Breast epithelium (tissue), 4 donors: Measurements from ENCODE around the gene SYNGR3. TPM values are rescaled to one million over a fixed set of nuclear protein-coding genes. Genes with fewer than 3 reads are reported as not detected.

Source experiments
- DNase-seq, 2 donors: peaks; one replicate each; pipeline ENCODE4 v3.0.0-alpha.2; 2019; ENCODE audit warnings: low spot score in 2 of 2
- H3K27ac ChIP-seq, 2 donors: fragments of 200-600 bp; sonication (generic) in 1 of 2; one replicate each; pipeline ENCODE4 v1.5.1; 2016 to 2019; ENCODE audit warnings: mild to moderate bottlenecking in 1 of 2
- H3K27me3 ChIP-seq, 2 donors: fragments of 200-600 bp; sonication (generic) in 1 of 2; one replicate each; pipeline versions ENCODE4 v1.5.1 to v1.6.0; 2017 to 2019; ENCODE audit warnings: control low read depth in 1 of 2, mild to moderate bottlenecking in 1 of 2
- H3K36me3 ChIP-seq: fragments of 200-600 bp; one replicate; pipeline ENCODE4 v1.5.1; 2019
- H3K4me1 ChIP-seq, 2 donors: fragments of 200-600 bp; sonication (generic); one replicate each; pipeline ENCODE4 v1.5.1; 2016 to 2019; ENCODE audit warnings: control low read depth in 1 of 2
- H3K4me3 ChIP-seq, 3 donors: fragments of 200-600 bp; sonication (generic); 1 replicate in 2 of 3; 2 replicates in 1 of 3; pipeline ENCODE4 v1.5.1; 2016 to 2019; ENCODE audit warnings: mild to moderate bottlenecking in 3 of 3, moderate library complexity in 2 of 3
- H3K9me3 ChIP-seq, 2 donors: fragments of 200-600 bp; sonication (generic) in 1 of 2; one replicate each; pipeline ENCODE4 v1.5.1; 2016 to 2019; ENCODE audit warnings: control low read depth in 1 of 2
- CTCF ChIP-seq, 3 donors: fragments of 450-650 bp; IDR thresholded peaks; one replicate each; pipeline ENCODE4 v1.5.1; 2016 to 2017; ENCODE audit warnings: antibody characterized with exemption in 3 of 3, mild to moderate bottlenecking in 3 of 3, moderate library complexity in 3 of 3
- POLR2A ChIP-seq: fragments of 450-650 bp; IDR thresholded peaks from one replicate; pipeline ENCODE4 v1.6.1; 2016; ENCODE audit warnings: antibody characterized with exemption, mild to moderate bottlenecking, moderate library complexity
- POLR2AphosphoS5 ChIP-seq, 3 donors: sonication (generic); formaldehyde crosslinking; IDR thresholded peaks; one replicate each; pipeline ENCODE4 v1.6.1; 2017; ENCODE audit warnings: antibody characterized with exemption in 3 of 3
- intact Hi-C: fragments of 100-400 bp; cut with DNase I; formaldehyde crosslinking; loops from one replicate; pipeline ENCODE4 v1.15.1; 2023; ENCODE audit warnings: low total_unique reads
- total RNA-seq, 3 donors: library from RNA; depleted of rRNA; stranded (reverse); fragments of >200 nt; gene quantifications; one replicate each; pipeline ENCODE4 v1.1.0, GENCODE V29; 2016

SYNGR3 gene
- total RNA-seq, 3 donors from 2014 or later: 0.44 to 2.0 (median 0.64) TPM

- no peaks in the 10 kb centered on the region for H3K9me3 ChIP-seq
- DNase-seq: no peak
- peaks cover 4 to 27% of the 10 kb centered on the region in 2 donors for H3K4me1 ChIP-seq
- H3K27me3 ChIP-seq: no peaks in the 10 kb centered on the region
- H3K36me3 ChIP-seq: no peaks in the 10 kb centered on the region
- intact Hi-C loops: loop anchor here (5.0 kb wide), 1 partner anchor 116 kb away; no protein-coding TSS in a partner anchor
- peak within 1 kb of the TSS; percentile 71 to 75 for H3K27ac ChIP-seq
- peak within 1 kb of the TSS; percentile 58 to 93 (median 74) for H3K4me3 ChIP-seq
- TF ChIP-seq CTCF (IDR thresholded peaks at IDR 0.05): no peak
- TF ChIP-seq POLR2A: no peak
- no peak for TF ChIP-seq POLR2AphosphoS5 (IDR thresholded peaks at IDR 0.05)
These were observed 36.8 kb downstream of the SYNGR3 start, which contains the start of gene NHERF2 for GRCh38 chr16:2026461-2027023. TSS of gene NHERF2 (plus strand) at chr16:2026902. CDS start at chr16:2027006, 104 bp downstream.

- DNase-seq: no peak
- intact Hi-C loops: loop anchor here (5.0 kb wide), 1 partner anchor 115 kb away; no protein-coding TSS in a partner anchor
- Histone ChIP-seq H3K27me3 (no peaks in the 10 kb centered on the region), H3K9me3 (no peaks in the 10 kb centered on the region), H3K36me3 (no peaks in the 10 kb centered on the region), H3K4me3 (peak overlapping the region; percentile 58 to 93 (median 74)), H3K4me1 (peaks cover 6 to 27% of the 10 kb centered on the region in 2 donors), H3K27ac (peak overlapping the region; percentile 33 to 75)
- TF ChIP-seq POLR2AphosphoS5 (IDR thresholded peaks at IDR 0.05): no peak
- TF ChIP-seq POLR2A: no peak
- no peak for TF ChIP-seq CTCF (IDR thresholded peaks at IDR 0.05)
These were observed 37.5 kb downstream of the SYNGR3 start for GRCh38 chr16:2027024-2028010.

- TF ChIP-seq POLR2AphosphoS5 (IDR thresholded peaks at IDR 0.05) (no peak), POLR2A (no peak), CTCF (IDR thresholded peaks at IDR 0.05) (no peak)
- intact Hi-C loops: loop anchor here (5.0 kb wide), 1 partner anchor 114 kb away; no protein-coding TSS in a partner anchor
These were observed 38.4 kb downstream of the SYNGR3 start for GRCh38 chr16:2028146-2028545.

GRCh38 chr16:2028620-2029220 lies 39.0 kb downstream of the SYNGR3 start:
- H3K27ac ChIP-seq: peak overlapping the region; percentile 36 to 84
- peak overlapping the region; percentile 58 to 93 (median 74) for H3K4me3 ChIP-seq
- TF ChIP-seq CTCF (IDR thresholded peaks at IDR 0.05): no peak
- TF ChIP-seq POLR2AphosphoS5 (IDR thresholded peaks at IDR 0.05): no peak
- no peak for TF ChIP-seq POLR2A
- H3K36me3 ChIP-seq: no peaks in the 10 kb centered on the region
- peaks cover 11 to 38% of the 10 kb centered on the region in 2 donors for H3K4me1 ChIP-seq
- no peaks in the 10 kb centered on the region for H3K27me3 ChIP-seq
- H3K9me3 ChIP-seq: no peaks in the 10 kb centered on the region
- no peak for DNase-seq
- intact Hi-C loops: loop anchor here (5.0 kb wide), 1 partner anchor 114 kb away; no protein-coding TSS in a partner anchor

More at GRCh38 chr16:2028146-2028545, 38.4 kb downstream of the SYNGR3 start:
- no peaks in the 10 kb centered on the region for H3K36me3 ChIP-seq
- H3K27me3 ChIP-seq: no peaks in the 10 kb centered on the region
- H3K27ac ChIP-seq: peak overlapping the region; percentile 36 to 75
- H3K9me3 ChIP-seq: no peaks in the 10 kb centered on the region
- peak overlapping the region; percentile 58 to 93 (median 74) for H3K4me3 ChIP-seq
- H3K4me1 ChIP-seq: peaks cover 5 to 33% of the 10 kb centered on the region in 2 donors
- DNase-seq: no peak
